HEK293 (cell line): ENCODE results near the gene GNAS-AS1.

Experiments used
- CTCF ChIA-PET: fragments of 350-600 bp; formaldehyde crosslinking; extraction: SDS; loops from one replicate; lab custom pipeline; 2021; ENCODE audit warnings: antibody characterized with exemption; lab: Yijun Ruan, JAX
- POLR2A ChIA-PET: fragments of 300-600 bp; formaldehyde crosslinking; extraction: SDS; loops from one replicate; lab custom pipeline; 2020; ENCODE audit warnings: antibody characterized with exemption, inconsistent platforms; lab: Yijun Ruan, JAX
- H3K27ac ChIP-seq: fragments of 200-500 bp; sonication (Bioruptor generic); 2 replicates; pipeline ENCODE4 v1.5.1; 2014; ENCODE audit warnings: low read depth, low read length, control low read depth, inconsistent platforms; ENCODE audit errors: extremely low read depth
- H3K36me3 ChIP-seq, 2 experiments: fragments of 200-500 bp in 1 of 2; sonication (Bioruptor generic) in 1 of 2; 1 replicate in 1 of 2; 2 replicates in 1 of 2; pipeline ENCODE4 v1.5.1; 2014 to 2017; ENCODE audit warnings: inconsistent platforms in 2 of 2, low read length in 2 of 2; ENCODE audit not compliant: control insufficient read depth in 2 of 2, insufficient read depth in 1 of 2
- H3K4me1 ChIP-seq: fragments of 200-500 bp; sonication (Bioruptor generic); 2 replicates; pipeline ENCODE4 v1.5.1; 2014; ENCODE audit warnings: mild to moderate bottlenecking, low read length, inconsistent platforms; ENCODE audit not compliant: control insufficient read depth, insufficient read depth
- H3K4me3 ChIP-seq: 2 replicates; pipeline ENCODE4 v1.5.1; 2011; ENCODE audit warnings: low read depth, mild to moderate bottlenecking, control low read depth, low read length, moderate library complexity
- H3K9me3 ChIP-seq: fragments of 200-500 bp; sonication (Bioruptor generic); 2 replicates; pipeline ENCODE4 v1.5.1; 2014; ENCODE audit warnings: low read depth, low read length, inconsistent platforms; ENCODE audit not compliant: control insufficient read depth, insufficient read depth
- CTCF ChIP-seq: fragments of 450-650 bp; formaldehyde crosslinking; IDR thresholded peaks from 2 replicates; pipeline ENCODE4 v1.5.1; 2016; ENCODE audit warnings: missing biosample characterization, missing genetic modification characterization
- GLIS2 ChIP-seq: fragments of 450-650 bp; formaldehyde crosslinking; IDR thresholded peaks from 2 replicates; pipeline ENCODE4 v1.5.1; 2016; ENCODE audit warnings: missing biosample characterization, missing genetic modification characterization
- KLF8 ChIP-seq: fragments of 450-650 bp; formaldehyde crosslinking; IDR thresholded peaks from 2 replicates; pipeline ENCODE4 v1.5.1; 2016; ENCODE audit warnings: missing biosample characterization, missing genetic modification characterization
- PRDM1 ChIP-seq: fragments of 450-650 bp; formaldehyde crosslinking; IDR thresholded peaks from 2 replicates; pipeline ENCODE4; 2016; ENCODE audit warnings: missing biosample characterization, missing genetic modification characterization
- PRDM10 ChIP-seq: fragments of 450-650 bp; formaldehyde crosslinking; IDR thresholded peaks from 2 replicates; pipeline ENCODE4 v1.5.1; 2016; ENCODE audit warnings: missing biosample characterization, missing genetic modification characterization
- YY2 ChIP-seq: fragments of 450-650 bp; formaldehyde crosslinking; IDR thresholded peaks from 2 replicates; pipeline ENCODE4 v1.5.1; 2016; ENCODE audit warnings: missing biosample characterization, missing genetic modification characterization
- ZBTB21 ChIP-seq: fragments of 450-650 bp; formaldehyde crosslinking; IDR thresholded peaks from 2 replicates; pipeline ENCODE4 v1.5.1; 2017; ENCODE audit warnings: missing biosample characterization, missing genetic modification characterization
- ZNF174 ChIP-seq: fragments of 450-650 bp; formaldehyde crosslinking; IDR thresholded peaks from 2 replicates; pipeline ENCODE4 v1.5.0; 2017; ENCODE audit warnings: missing biosample characterization, mild to moderate bottlenecking, missing genetic modification characterization
- ZNF280D ChIP-seq: fragments of 450-650 bp; formaldehyde crosslinking; IDR thresholded peaks from 2 replicates; pipeline ENCODE4 v1.5.1; 2016; ENCODE audit warnings: missing biosample characterization, missing genetic modification characterization
- ZNF354C ChIP-seq: fragments of 450-650 bp; formaldehyde crosslinking; IDR thresholded peaks from 2 replicates; pipeline ENCODE4 v1.5.1; 2016; ENCODE audit warnings: missing biosample characterization, missing genetic modification characterization, low read depth, borderline replicate concordance
- ZNF423 ChIP-seq: fragments of 450-650 bp; formaldehyde crosslinking; IDR thresholded peaks from 2 replicates; pipeline ENCODE4 v1.5.1; 2016; ENCODE audit warnings: missing biosample characterization, missing genetic modification characterization
- ZNF664 ChIP-seq: fragments of 450-650 bp; formaldehyde crosslinking; IDR thresholded peaks from 2 replicates; pipeline ENCODE4 v1.5.1; 2016; ENCODE audit warnings: missing biosample characterization, missing genetic modification characterization
- ZNF791 ChIP-seq: fragments of 450-650 bp; formaldehyde crosslinking; IDR thresholded peaks from 2 replicates; pipeline ENCODE4 v1.5.1; 2016; ENCODE audit warnings: missing biosample characterization, missing genetic modification characterization
- ZNF830 ChIP-seq: fragments of 450-650 bp; IDR thresholded peaks from 2 replicates; pipeline ENCODE4 v1.5.0; 2018; ENCODE audit warnings: missing biosample characterization, missing genetic modification characterization, low read depth, mild to moderate bottlenecking, moderate library complexity

Gene GNAS-AS1

GRCh38 chr20:58825450-58825849, 25.3 kb downstream of the GNAS-AS1 start:
- H3K9me3 ChIP-seq: no peaks in the 10 kb centered on the region
- no peak overlapping the region for H3K27ac ChIP-seq
- H3K36me3 ChIP-seq: peaks cover 5 to 72% of the 10 kb centered on the region in 2 experiments; a peak in 2 of 3 replicates
- CTCF ChIA-PET: no interaction called here
- no peaks in the 10 kb centered on the region for H3K4me1 ChIP-seq
- TF ChIP-seq ZNF280D (tag by site-specific recombination) (no peak), GLIS2 (tag by site-specific recombination) (no peak), KLF8 (tag by site-specific recombination) (no peak), ZBTB21 (no peak), CTCF (tag by site-specific recombination) (no peak), ZNF423 (tag by site-specific recombination) (no peak), PRDM1 (tag by site-specific recombination) (no peak), ZNF664 (tag by site-specific recombination) (no peak), ZNF174 (tag by site-specific recombination) (no peak), YY2 (tag by site-specific recombination) (no peak), PRDM10 (tag by site-specific recombination) (no peak), ZNF791 (tag by site-specific recombination) (no peak)
- no peak overlapping the region for H3K4me3 ChIP-seq
- POLR2A ChIA-PET: no interaction called here

- POLR2A ChIA-PET: no interaction called here
- Histone ChIP-seq H3K4me1 (no peaks in the 10 kb centered on the region), H3K4me3 (no peak overlapping the region), H3K27ac (no peak overlapping the region), H3K9me3 (no peaks in the 10 kb centered on the region), H3K36me3 (peaks cover 0 to 75% of the 10 kb centered on the region in 2 experiments; a peak in 1 of 3 replicates)
- TF ChIP-seq ZNF830 (tag by site-specific recombination): no peak
- no peak for TF ChIP-seq ZNF354C
- CTCF ChIA-PET: no interaction called here
Measured at GRCh38 chr20:58824843-58825242, 25.9 kb downstream of the GNAS-AS1 start.
